RWPE2 (cell line): ENCODE measurements around the gene PAPPA.

Experiments
- ATAC-seq: fragments of 200-7000 bp; cut with Tn5 transposase; 3 replicates; pipeline ENCODE4 v1.9.1; 2021; ENCODE audit warnings: low read depth
- DNase-seq: peaks from one replicate; pipeline ENCODE4 v3.0.0-alpha.2; 2020; ENCODE audit warnings: low spot score
- H3K27ac ChIP-seq: fragments of 450-650 bp; 2 replicates; pipeline ENCODE4 v1.5.1; 2017; ENCODE audit warnings: mild to moderate bottlenecking; ENCODE audit not compliant: poor library complexity, severe bottlenecking
- H3K27me3 ChIP-seq: fragments of 250-450 bp; sonication (Bioruptor Pico); 2 replicates; pipeline ENCODE4 v1.5.1; 2021; ENCODE audit warnings: mild to moderate bottlenecking, moderate library complexity; ENCODE audit not compliant: insufficient read depth, poor library complexity, severe bottlenecking
- H3K36me3 ChIP-seq: fragments of 250-450 bp; sonication (Bioruptor Pico); 2 replicates; pipeline ENCODE4 v1.5.1; 2020; ENCODE audit warnings: low read depth, mild to moderate bottlenecking, moderate library complexity
- H3K4me1 ChIP-seq: fragments of 250-450 bp; sonication (Bioruptor Pico); 2 replicates; pipeline ENCODE4 v1.5.1; 2021; ENCODE audit warnings: mild to moderate bottlenecking, moderate library complexity; ENCODE audit not compliant: insufficient read depth, poor library complexity, severe bottlenecking
- H3K4me3 ChIP-seq: fragments of 250-450 bp; sonication (Bioruptor Pico); 2 replicates; pipeline ENCODE4 v1.5.1; 2021; ENCODE audit warnings: mild to moderate bottlenecking, moderate library complexity; ENCODE audit not compliant: severe bottlenecking
- H3K9me3 ChIP-seq: fragments of 250-450 bp; sonication (Bioruptor Pico); 2 replicates; pipeline ENCODE4 v1.5.1; 2021; ENCODE audit warnings: mild to moderate bottlenecking, moderate library complexity; ENCODE audit not compliant: severe bottlenecking
- TF ChIP-seq, protein P1 (sequence below): fragments of 450-650 bp; IDR thresholded peaks from one replicate; pipeline ENCODE4 v1.5.1; 2017; ENCODE audit warnings: mild to moderate bottlenecking, moderate library complexity; ENCODE audit not compliant: poor library complexity, severe bottlenecking

PAPPA gene

DNA sequence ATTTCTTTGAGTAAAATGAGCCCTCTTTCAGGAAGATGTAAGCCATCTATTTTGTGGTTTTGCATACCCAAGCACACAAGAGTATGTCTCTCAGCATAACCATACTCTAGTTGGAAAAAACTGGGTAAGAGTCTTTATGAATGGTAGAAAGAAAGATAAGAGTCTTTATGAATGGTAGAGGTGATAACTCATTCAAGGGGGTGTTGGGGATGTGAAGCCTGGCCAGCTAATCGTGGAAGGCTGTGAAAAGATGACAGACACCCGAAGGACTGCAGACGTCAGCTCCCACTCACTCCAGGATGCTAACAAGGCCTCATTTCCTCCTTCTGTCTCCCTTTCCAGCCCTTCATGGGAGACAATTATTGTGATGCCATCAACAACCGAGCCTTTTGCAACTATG lies 228.5 kb downstream of the PAPPA start:
- no peak overlapping the region for H3K27ac ChIP-seq

DNA sequence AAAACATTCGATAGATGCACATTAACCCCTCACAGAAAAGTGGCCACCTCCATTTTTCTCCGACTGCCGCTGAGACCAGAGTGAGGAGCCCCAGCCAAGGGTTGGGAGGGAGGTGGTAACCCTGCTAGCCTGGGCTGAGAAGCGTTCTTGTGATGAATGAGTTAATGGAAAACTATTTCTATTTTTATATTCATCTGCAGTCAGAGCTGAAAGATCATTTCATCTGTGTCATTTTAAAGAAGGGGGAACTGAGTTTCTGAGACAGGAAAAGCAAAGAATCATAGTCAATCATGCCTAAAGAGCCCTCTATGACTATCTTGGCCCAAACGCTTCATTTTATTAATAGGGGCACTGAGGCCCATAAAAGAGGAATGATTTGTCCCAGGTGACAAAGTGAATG lies 229.5 kb downstream of the PAPPA start:
- H3K9me3 ChIP-seq, result no peaks in the 10 kb centered on the region
- TF ChIP-seq, protein P1, sequence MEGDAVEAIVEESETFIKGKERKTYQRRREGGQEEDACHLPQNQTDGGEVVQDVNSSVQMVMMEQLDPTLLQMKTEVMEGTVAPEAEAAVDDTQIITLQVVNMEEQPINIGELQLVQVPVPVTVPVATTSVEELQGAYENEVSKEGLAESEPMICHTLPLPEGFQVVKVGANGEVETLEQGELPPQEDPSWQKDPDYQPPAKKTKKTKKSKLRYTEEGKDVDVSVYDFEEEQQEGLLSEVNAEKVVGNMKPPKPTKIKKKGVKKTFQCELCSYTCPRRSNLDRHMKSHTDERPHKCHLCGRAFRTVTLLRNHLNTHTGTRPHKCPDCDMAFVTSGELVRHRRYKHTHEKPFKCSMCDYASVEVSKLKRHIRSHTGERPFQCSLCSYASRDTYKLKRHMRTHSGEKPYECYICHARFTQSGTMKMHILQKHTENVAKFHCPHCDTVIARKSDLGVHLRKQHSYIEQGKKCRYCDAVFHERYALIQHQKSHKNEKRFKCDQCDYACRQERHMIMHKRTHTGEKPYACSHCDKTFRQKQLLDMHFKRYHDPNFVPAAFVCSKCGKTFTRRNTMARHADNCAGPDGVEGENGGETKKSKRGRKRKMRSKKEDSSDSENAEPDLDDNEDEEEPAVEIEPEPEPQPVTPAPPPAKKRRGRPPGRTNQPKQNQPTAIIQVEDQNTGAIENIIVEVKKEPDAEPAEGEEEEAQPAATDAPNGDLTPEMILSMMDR, result no peak
- no peak overlapping the region for H3K27ac ChIP-seq
- no peaks in the 10 kb centered on the region for H3K36me3 ChIP-seq
- H3K4me1 ChIP-seq, result no peaks in the 10 kb centered on the region
- no peak for ATAC-seq
- no peak for DNase-seq
- H3K4me3 ChIP-seq, result no peak overlapping the region
- H3K27me3 ChIP-seq, result no peaks in the 10 kb centered on the region

More for the DNA sequence above, 228.5 kb downstream of the PAPPA start:
- Histone ChIP-seq H3K4me3 (no peak overlapping the region), H3K9me3 (no peaks in the 10 kb centered on the region), H3K4me1 (peaks cover 5% of the 10 kb centered on the region), H3K36me3 (no peaks in the 10 kb centered on the region), H3K27me3 (no peaks in the 10 kb centered on the region)
- DNase-seq (no peak), ATAC-seq (no peak)
- TF ChIP-seq, protein P1, result no peak

DNA sequence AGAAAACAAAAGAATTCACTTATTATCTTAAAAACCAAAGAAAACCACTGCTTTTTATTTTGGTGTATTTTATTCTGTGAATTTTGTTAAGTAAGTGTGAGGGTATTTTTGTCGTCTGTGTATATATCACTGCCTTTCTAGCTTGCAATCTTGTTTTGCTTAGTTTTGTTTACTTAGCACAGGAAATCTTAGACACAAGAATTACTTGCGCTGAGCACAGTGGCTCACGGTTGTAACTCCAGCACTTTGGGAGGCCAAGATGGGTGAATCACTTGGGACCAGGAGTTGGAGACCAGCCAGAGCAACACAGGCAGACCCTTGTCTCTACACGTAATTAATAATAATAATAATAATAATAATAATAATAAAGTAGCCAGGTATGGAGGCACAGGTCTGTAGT lies 230.3 kb downstream of the PAPPA start:
- no peaks in the 10 kb centered on the region for H3K9me3 ChIP-seq
- H3K4me1 ChIP-seq, result no peaks in the 10 kb centered on the region
- TF ChIP-seq, protein P1, result no peak
- no peaks in the 10 kb centered on the region for H3K27me3 ChIP-seq
- ATAC-seq (no peak), DNase-seq (no peak)
- H3K27ac ChIP-seq, result no peak overlapping the region
- H3K36me3 ChIP-seq, result no peaks in the 10 kb centered on the region
- no peak overlapping the region for H3K4me3 ChIP-seq

DNA sequence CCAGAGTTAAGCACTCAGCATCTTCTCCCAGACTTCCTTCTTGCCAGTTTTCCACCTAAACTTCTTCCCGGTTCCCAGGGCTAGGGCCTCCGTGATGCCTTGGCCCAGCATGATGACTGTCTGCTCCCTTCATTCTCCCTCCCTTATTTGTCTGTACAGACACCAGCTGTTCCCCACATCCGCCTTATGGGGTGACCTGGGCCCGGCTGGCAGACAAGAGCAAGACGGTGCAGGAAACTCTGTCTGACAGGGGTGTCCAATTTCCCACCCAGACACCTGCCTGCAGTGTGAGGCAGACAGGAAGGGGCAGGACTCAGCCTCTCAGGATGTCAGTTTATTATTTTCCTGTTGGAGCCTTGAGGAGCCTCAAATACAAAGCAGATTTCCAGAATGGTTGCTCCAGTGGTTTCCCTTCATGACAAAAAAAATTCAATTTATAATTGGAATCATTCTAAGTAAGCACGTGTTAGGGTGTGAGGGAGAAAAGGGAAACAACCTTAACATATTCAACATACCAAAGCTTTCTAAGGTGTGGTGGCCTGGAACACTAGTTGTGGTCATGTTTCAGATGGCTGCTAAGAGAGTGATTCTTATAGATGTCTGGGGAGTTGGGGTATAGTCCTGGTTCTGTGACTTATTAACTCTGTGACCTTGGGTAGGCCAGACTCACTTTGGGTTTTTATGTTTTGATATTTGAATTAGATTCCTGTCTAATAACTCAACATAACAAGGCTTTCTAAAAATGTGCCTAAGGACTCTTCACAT lies 234.5 kb downstream of the PAPPA start:
- Histone ChIP-seq H3K27ac (no peak overlapping the region), H3K27me3 (no peaks in the 10 kb centered on the region), H3K4me3 (no peak overlapping the region), H3K36me3 (no peaks in the 10 kb centered on the region), H3K4me1 (peaks cover 4% of the 10 kb centered on the region), H3K9me3 (no peaks in the 10 kb centered on the region)
- ATAC-seq, result no peak
- TF ChIP-seq, protein P1, result no peak
- no peak for DNase-seq
